ENCODE data around the gene FBXL14. TPM values are rescaled to one million over a fixed set of nuclear protein-coding genes. Genes with fewer than 3 reads are reported as not detected.

Gene FBXL14
- total RNA-seq, 1 experiment from 2014 or later = 4.0 TPM

DNA sequence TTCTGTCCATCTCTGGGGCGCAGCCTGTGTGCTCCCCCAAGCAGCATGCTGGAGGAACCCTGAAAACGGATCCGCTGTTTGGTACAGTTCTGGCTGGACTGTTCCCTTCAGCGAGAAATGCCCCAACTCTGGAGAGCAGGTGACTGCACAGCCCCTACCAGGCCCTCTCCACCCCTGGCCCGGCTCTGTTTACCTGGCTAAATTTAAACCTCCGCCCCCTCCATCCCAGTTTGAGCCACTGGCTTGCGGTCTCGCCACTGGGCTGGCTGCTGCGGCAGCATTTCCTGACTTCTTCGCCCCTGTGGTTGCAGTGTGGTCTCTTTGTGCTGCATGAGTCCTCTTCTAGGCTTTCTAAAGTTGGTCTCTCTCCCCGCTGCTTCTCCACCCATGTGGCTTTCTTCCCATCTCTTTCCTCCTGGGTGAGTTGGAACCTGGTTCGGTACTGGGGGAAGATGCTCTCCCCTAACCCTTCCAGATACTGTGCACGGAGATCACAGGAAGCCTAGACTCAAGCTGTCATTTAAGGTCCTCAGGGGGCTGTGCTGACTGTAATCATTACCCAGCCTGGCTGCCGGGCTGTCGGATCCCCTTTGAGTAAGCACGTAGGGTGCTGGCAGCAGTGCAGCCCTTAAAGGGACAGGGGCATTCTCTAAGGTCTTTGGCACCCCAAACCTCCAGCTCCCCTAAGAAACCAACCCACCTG is 60.6 kb downstream of the FBXL14 start:
- DNase-seq (ENCODE audit: low read depth) = peak; percentile 87

- DNase-seq (ENCODE audit: low read depth) = peak; percentile 92
These were observed 61.2 kb downstream of the FBXL14 start for GRCh38 chr12:1533205-1533601.

- no peak for DNase-seq (ENCODE audit: low read depth)
These were observed 61.8 kb downstream of the FBXL14 start for GRCh38 chr12:1532375-1533165.

- no peak for DNase-seq (ENCODE audit: low read depth)
These were observed 62.6 kb downstream of the FBXL14 start for GRCh38 chr12:1531654-1532374.

- no peak for DNase-seq (ENCODE audit: low read depth)
These were observed 63.2 kb downstream of the FBXL14 start for GRCh38 chr12:1531153-1531653.

- DNase-seq (ENCODE audit: low read depth) = no peak
These were observed 63.7 kb downstream of the FBXL14 start for GRCh38 chr12:1530592-1531152.

DNA sequence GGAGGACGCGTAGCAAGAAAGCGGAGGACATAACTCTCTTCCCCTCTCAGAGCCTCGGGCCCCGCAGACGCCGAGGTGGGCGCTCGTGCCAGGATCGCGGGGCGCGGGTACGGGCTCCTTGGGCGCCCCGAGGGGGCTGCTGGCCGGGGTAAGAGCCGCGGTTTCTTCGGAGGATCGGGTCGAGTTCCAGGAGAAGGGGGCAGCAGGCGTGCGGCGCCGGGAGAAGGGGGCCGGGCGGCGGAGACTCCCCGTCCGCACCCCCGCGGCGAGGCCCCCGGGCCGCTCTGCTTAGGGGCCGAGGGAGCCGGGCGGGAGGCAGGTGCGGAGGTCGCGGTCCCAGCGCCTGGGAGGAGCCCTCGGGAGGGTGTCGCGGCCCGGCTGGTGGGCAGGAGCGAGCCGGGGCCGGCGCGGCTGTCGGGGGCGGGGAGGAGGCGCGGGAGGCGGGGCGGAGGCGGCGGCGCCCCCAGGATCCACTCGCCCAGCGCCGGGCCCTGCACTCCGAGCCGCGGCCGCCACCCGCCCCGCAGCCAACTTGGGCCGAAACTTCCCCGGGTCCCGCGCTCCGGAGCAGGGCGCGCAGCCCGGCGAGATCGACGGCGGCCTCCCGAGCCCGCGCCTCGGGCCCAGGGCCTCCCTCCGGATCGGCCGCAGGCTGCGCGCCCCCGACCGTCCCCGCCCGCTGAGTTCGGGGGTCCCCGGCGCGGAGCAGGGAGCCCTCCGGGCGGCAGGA is 64.4 kb downstream of the FBXL14 start:
- DNase-seq (ENCODE audit: low read depth) = peak; percentile 49

DNA sequence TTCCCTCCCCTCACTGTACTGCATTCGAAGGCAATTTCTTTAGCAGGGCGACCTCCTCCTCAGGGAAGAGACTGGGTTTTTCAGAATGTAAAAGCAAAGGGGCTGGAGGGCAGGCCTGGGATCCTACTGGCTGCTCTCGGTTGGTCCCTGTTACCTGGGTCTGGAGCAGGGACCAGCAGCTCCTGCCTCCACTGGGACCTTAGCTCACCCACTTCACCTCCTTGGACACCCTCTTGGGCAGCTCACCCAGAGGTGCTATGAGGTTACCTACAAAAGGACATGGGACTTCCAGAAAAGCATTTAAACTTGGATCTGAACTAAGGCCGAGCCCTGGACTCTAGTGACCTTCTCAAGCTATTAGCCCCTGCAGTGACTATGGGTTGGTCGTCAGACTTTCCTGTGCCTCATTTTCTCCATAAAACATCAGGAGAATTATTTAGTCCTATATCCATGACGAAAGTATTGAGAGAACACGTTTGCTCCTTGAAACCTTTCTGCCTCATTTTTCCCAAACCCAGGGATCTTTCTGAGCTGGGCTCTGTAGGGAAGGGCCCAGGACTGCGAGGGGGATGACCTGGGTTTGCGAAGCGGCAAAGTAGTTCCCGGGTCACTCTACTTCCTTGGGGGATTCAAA is 65.0 kb downstream of the FBXL14 start:
- no peak for DNase-seq (ENCODE audit: low read depth)

- no peak for DNase-seq (ENCODE audit: low read depth)
These were observed 65.6 kb downstream of the FBXL14 start for GRCh38 chr12:1528791-1529190.

GRCh38 chr12:1527789-1528188 is 66.6 kb downstream of the FBXL14 start:
- DNase-seq (ENCODE audit: low read depth) = peak; percentile 97

GRCh38 chr12:1525858-1526257 is 68.5 kb downstream of the FBXL14 start:
- DNase-seq (ENCODE audit: low read depth) = no peak

DNA sequence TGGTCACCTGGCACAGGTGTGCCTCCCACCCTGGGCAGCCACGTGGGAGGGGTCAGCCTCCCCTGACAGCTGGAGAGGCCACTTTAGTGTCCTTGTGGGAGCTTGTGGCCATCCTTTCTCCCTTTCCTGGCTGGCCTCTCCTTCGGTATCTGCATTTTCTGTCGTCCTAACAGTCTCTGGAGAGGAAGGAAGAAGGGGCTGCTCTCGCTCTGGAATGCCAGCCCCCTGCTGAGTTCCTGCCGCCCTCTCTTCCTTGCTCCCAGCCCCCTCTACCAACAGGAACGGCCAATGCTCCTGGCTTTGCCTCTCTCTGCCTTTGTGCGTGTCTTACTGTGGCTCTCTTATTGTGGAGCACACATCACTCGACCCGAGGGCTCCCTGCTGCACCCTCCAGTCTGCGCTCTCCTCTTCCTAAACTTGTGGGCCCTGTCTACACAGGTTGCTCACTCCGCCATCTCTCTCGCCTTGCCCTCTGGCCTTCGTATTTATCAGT is 70.8 kb downstream of the FBXL14 start:
- no peak for DNase-seq (ENCODE audit: low read depth)

- no peak for DNase-seq (ENCODE audit: low read depth)
These were observed 71.3 kb downstream of the FBXL14 start for GRCh38 chr12:1523046-1523445.

- peak; percentile 44 for DNase-seq (ENCODE audit: low read depth)
These were observed 74.7 kb downstream of the FBXL14 start for GRCh38 chr12:1519642-1520041.

DNA sequence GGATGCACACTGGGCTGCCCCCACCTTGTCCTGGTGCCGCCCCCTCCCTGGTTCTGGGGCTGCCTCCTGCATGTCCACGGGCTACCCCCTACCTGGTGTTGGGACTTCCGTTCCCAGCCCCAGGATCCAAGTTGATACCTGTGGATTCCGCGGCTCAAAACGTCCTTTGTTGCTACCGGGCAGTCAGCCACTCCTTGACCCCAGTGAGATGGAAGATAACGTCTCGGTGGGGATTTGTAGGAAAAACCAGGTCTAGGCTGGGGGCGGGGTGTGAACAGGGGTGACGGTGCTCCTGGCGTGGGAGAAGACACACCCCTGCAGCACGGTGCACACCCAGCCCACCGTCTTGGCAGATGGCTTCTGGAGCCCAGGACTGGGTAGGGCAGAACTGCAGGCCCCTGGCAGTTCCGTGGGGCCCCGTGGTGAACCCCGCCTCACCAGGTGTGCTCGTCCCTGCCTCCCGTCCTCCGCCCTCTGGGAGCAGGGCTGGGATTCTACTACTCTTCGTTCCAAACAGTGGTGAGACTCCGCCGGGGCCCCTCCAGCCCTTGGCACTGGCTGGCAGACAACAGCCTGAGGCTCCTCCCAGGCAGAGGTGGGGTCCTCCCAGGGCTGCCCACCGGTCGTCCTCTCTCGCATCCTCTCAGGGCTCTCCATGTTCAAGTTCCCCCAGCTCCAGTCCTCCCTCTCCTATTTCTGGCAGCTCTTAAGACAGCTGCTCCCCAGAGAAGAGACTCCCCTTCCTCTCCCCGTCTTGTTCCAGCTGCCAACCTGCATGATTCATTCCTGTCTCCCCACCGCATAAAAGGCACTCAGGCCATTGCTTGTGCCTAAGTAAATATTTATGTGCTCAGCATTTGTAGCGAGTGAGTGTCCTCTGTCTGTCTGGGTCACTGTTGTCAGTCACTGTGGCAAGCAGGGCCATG is 75.5 kb downstream of the FBXL14 start:
- DNase-seq (ENCODE audit: low read depth) = peak; percentile 95

- DNase-seq (ENCODE audit: low read depth) = no peak
These were observed 76.5 kb downstream of the FBXL14 start for GRCh38 chr12:1517734-1518525.

GRCh38 chr12:1517007-1517406 is 77.4 kb downstream of the FBXL14 start:
- DNase-seq (ENCODE audit: low read depth) = peak; percentile 85

Measured in RPMI7951 (cell line).